ENCODE measurements around the gene OGFOD3. TPM values are rescaled to one million over a fixed set of nuclear protein-coding genes. Genes with fewer than 3 reads are reported as not detected.
"Not testable (repeated sequence)": the region's sequence is repeated elsewhere in the genome, so short reads cannot be mapped to it uniquely, and the experiment has no call there.

The OGFOD3 gene, protein sequence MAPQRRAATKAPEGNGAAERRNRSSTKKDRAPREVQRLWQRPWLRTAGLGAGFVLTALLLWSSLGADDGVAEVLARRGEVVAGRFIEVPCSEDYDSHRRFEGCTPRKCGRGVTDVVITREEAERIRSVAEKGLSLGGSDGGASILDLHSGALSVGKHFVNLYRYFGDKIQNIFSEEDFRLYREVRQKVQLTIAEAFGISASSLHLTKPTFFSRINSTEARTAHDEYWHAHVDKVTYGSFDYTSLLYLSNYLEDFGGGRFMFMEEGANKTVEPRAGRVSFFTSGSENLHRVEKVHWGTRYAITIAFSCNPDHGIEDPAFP
- 10 to 100 TPM; 25.5 to 30.0 (median 29.3) TPM for polyA plus RNA-seq (ENCODE audit: insufficient read length in 3 of 3)
- long read RNA-seq, donor 1, full-length matches to known transcripts: 16 of 16 reads
- long read RNA-seq, donor 1, partial matches to known transcripts: 0 of 16 reads
- long read RNA-seq, donor 1, other reads (novel, unspliced or antisense): 0 of 16 reads
- long read RNA-seq, donor 2, full-length matches to known transcripts: 16 of 16 reads
- long read RNA-seq, donor 2, partial matches to known transcripts: 0 of 16 reads
- long read RNA-seq, donor 2, other reads (novel, unspliced or antisense): 0 of 16 reads
- long read RNA-seq, donor 3, full-length matches to known transcripts: 14 of 20 reads
- long read RNA-seq, donor 3, partial matches to known transcripts: 6 of 20 reads
- long read RNA-seq, donor 3, other reads (novel, unspliced or antisense): 0 of 20 reads
- long read RNA-seq, donor 4, full-length matches to known transcripts: 13 of 23 reads
- long read RNA-seq, donor 4, partial matches to known transcripts: 10 of 23 reads
- long read RNA-seq, donor 4, other reads (novel, unspliced or antisense): 0 of 23 reads
- long read RNA-seq, donor 5, full-length matches to known transcripts: 9 of 9 reads
- long read RNA-seq, donor 5, partial matches to known transcripts: 0 of 9 reads
- long read RNA-seq, donor 5, other reads (novel, unspliced or antisense): 0 of 9 reads
- long read RNA-seq, donor 6, full-length matches to known transcripts: 14 of 14 reads
- long read RNA-seq, donor 6, partial matches to known transcripts: 0 of 14 reads
- long read RNA-seq, donor 6, other reads (novel, unspliced or antisense): 0 of 14 reads
- long read RNA-seq, donor 7, full-length matches to known transcripts: 21 of 26 reads
- long read RNA-seq, donor 7, partial matches to known transcripts: 5 of 26 reads
- long read RNA-seq, donor 7, other reads (novel, unspliced or antisense): 0 of 26 reads
- long read RNA-seq, donor 8, full-length matches to known transcripts: 9 of 9 reads
- long read RNA-seq, donor 8, partial matches to known transcripts: 0 of 9 reads
- long read RNA-seq, donor 8, other reads (novel, unspliced or antisense): 0 of 9 reads
- long read RNA-seq, donor 9, full-length matches to known transcripts: 31 of 31 reads
- long read RNA-seq, donor 9, partial matches to known transcripts: 0 of 31 reads
- long read RNA-seq, donor 9, other reads (novel, unspliced or antisense): 0 of 31 reads
- long read RNA-seq, donor 10, full-length matches to known transcripts: 19 of 19 reads
- long read RNA-seq, donor 10, partial matches to known transcripts: 0 of 19 reads
- long read RNA-seq, donor 10, other reads (novel, unspliced or antisense): 0 of 19 reads
- long read RNA-seq, donor 11, full-length matches to known transcripts: 18 of 18 reads
- long read RNA-seq, donor 11, partial matches to known transcripts: 0 of 18 reads
- long read RNA-seq, donor 11, other reads (novel, unspliced or antisense): 0 of 18 reads
- long read RNA-seq, donor 12, full-length matches to known transcripts: 20 of 33 reads
- long read RNA-seq, donor 12, partial matches to known transcripts: 13 of 33 reads
- long read RNA-seq, donor 12, other reads (novel, unspliced or antisense): 0 of 33 reads
- long read RNA-seq, donor 13, full-length matches to known transcripts: 12 of 12 reads
- long read RNA-seq, donor 13, partial matches to known transcripts: 0 of 12 reads
- long read RNA-seq, donor 13, other reads (novel, unspliced or antisense): 0 of 12 reads
- long read RNA-seq, donor 14: 0 reads
- long read RNA-seq, donor 15: 0 reads
- long read RNA-seq, donor 16, full-length matches to known transcripts: 19 of 25 reads
- long read RNA-seq, donor 16, partial matches to known transcripts: 6 of 25 reads
- long read RNA-seq, donor 16, other reads (novel, unspliced or antisense): 0 of 25 reads

DNA sequence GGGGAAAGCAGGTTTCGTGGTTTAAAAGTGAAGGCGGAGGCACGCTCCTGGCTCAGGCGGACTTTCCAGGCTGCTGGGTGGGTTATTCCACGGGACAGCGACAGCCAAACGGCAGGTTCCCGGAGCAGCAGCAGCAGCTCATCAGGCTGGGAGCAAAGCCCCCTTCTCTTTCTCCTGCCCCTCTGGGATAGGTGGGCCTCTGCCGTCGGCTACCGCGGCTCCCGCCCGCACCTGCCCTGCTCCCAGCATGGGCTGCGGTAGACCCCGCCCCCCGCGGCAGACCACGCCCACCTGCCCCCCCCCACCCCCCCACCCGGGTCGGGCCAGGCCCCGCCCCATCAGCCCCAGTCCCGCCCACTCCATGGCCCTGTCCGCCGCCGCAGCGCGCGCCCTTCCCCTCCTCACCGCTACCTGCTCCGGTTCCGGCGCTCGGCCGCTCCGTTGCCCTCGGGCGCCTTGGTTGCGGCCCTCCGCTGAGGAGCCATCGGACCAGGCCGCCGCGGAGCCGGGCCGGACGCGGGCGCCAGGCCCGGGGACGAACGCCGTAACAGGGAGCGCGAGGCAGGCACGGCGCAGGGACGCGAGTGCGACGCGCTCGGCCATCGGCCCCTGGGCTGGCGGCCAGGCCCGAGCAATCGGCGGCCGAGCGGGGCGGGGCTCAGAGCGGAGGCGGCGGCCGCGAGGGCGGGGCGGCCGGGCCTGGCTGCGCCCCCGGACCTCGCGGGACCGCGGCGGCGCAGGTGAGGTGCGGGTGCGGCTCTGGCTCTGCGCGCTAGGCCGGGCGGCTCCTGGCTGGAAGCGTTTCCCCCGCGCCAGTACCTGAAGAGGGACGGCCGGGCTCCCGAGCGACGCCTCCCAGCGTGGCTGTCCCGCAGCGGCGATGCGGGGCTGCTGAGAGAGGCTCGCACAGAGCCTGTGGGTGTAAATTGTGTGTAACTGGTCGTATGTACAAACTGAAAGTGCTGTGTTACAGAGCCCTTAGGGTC, at the start of gene OGFOD3, which contains the start of gene HEXD:
OGFOD3 (minus strand) TSS at position 586 of the 986 bp plus-strand sequence; CDS start at position 485, 101 bp downstream.
HEXD (plus strand) TSS at position 347 of the 986 bp plus-strand sequence. CDS start 1,453 bp downstream, outside the sequence.
- DNase-seq: peak; percentile 86

DNA sequence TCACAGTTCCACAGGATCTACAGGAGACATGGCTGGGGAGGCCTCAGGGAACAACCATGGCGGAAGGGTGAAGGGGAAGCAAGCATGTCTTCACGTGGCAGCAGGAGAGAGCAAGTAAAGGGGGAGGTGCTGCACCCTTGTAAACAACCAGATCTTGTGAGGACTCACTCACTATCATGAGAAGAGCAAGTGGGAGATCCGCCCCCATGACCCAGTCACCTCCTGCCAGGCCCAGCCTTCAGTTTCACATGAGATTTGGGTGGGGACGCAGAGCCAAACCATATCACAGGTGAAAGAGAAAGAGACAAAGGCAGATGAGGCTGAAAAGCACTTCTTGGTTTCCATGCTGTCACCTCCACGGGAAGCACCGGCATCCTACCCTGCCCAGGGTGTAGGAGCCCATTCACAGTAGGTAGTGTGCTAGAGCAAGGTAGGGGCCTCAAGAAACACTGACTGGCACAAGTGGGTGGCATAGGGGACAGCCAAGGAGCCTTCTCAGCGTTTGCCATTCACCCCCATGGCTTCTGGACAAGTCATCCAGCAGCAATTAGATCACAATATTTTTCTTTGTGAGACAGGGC, 46.7 kb upstream of the OGFOD3 start:
- no peak for DNase-seq

DNA sequence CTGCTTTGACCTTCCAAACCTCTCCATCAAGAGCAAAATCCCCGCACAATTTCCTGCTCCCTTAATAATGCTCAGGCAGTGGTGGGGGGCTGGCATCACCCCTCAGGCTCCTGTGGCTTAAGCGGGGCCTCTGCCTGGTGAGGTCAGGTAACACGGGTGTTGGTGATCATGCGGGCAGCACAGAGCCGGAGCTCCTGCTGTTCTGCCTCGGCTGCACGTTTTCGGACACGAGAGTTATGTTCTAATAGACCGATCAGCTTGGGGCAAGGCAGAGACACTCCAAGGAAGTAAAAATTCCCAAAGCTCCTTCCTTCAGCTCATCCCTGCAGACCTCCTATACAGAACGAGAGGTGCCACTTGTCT, 46.2 kb upstream of the OGFOD3 start:
- DNase-seq: no peak

DNA sequence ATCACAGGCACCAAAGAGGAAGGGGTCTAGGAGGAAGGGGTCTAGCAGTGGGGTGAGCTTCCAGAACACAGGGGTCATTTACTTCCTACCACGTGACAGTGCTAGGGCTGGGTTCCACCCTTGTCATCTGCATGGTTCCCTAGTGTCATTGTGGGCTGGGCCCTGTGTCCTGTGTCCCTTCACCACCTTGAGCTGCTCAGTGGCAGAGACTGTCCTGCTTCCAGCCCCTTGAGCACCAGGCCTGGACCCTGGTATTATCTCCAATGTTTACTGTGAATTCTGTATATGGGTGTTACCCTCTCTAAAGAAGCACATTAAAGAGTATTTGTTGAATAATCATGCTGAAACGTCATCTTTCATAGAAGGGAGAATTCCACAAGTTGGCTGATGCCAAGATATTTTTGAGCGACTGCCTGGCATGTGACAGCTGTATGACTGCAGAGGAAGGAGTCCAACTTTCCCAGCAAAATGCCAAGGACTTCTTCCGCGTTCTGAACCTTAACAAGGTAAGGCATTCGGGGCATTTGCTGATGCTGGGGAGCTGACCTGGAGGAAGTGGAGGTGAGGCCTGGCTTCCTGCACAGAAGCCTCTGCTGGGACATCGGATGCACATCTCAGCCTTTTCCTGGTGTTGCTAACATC, 45.7 kb upstream of the OGFOD3 start:
- no peak for DNase-seq

DNA sequence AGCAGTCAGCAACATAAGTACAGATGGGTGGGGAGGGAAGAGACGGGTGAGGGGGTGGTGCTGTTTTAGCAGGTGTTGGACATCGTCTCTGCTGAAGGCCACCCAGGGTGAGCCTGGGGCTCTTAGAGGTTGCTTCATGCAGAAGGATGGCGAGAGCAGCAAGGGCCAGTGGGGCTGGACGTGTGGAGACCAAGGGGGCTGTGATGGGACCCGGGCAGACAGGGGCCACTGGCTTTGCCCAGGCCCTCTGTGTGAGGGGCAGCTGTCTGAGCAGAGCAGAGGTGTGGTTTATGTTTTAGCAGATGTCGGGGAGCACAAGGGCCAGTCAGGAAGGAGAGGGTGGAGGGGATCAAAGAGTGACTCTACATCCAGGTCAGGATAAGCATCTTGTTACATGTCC, 45.0 kb upstream of the OGFOD3 start:
- DNase-seq: no peak

DNA sequence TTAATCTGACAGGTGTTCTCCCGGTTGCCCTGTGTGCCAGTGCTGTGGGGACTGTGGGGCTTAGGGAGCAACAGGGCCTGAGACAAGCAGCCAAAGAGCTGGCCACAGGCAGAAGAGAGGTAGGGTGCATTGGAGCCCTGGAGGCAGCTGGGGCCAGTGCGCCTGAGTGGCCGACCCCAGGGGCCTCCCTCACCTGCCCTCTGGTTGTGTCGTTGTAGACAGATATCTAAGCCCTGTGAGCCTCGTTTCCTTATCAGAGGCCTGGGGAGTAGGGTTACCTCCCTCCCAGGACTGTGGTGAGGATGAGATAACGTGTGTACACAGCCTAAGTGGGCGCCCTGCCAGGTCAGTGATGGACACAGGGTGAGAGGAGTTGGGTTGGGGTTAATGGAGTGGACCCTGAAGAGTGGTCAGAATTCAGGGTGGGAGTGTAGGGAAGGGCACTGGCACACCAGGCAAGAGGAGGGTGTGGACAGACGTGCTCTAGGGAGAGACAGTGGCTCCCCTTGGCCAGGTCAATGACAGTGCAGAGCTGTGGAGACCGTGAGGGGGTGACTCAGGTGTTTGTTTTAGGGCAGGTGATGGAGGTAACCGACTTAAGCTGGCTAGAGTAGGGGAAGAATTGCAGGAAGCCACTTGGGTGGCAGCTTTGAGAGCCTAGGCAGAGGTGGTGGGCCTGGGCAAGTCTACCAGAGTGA, 43.6 kb upstream of the OGFOD3 start:
- DNase-seq: no peak

DNA sequence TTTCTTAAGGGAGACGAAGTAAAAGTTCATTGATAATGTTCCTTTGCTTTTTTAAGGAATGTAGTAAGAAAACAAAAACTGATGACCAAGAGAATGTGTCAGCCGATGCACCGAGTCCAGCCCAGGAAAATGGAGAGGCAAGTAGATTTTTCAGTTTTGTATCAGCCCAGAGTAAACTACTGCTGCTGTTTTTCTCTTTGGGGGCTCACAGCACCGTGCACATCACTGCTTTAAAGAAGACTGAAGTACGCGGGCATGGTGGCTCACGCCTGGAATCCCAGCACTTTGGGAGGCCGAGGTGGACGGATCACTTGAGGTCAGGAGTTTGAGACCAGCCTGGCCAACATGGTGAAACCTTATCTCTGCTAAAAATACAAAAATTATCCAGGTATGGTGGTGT, 41.5 kb upstream of the OGFOD3 start:
- not testable (repeated sequence) for DNase-seq

DNA sequence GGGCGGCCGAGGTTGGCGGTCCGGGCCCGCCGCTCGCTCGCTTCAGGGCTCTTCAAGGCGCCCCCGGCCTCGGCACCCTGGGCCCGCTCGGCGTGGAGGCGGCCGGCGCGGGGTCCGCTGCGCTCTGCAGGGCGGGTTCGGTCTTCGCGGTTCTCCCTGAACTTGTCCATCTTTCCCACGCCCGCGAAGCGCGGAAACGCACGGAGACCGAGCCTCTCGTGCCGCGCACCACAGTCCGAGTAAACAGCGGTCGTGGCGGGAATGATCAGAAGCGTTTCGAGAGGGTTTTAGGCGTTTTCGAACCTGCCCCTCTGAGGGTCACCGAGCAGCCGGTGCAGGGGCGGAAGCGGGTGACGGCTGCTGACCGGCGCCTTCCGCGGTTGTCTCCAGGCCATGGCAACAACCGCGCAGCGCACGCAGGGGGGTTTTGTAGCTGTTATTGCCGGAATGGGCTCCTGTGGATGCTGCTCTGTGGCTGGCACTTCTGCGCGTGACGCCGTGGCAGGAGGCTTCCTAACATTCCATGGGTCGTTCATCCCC, 40.6 kb upstream of the OGFOD3 start:
- DNase-seq: no peak

DNA sequence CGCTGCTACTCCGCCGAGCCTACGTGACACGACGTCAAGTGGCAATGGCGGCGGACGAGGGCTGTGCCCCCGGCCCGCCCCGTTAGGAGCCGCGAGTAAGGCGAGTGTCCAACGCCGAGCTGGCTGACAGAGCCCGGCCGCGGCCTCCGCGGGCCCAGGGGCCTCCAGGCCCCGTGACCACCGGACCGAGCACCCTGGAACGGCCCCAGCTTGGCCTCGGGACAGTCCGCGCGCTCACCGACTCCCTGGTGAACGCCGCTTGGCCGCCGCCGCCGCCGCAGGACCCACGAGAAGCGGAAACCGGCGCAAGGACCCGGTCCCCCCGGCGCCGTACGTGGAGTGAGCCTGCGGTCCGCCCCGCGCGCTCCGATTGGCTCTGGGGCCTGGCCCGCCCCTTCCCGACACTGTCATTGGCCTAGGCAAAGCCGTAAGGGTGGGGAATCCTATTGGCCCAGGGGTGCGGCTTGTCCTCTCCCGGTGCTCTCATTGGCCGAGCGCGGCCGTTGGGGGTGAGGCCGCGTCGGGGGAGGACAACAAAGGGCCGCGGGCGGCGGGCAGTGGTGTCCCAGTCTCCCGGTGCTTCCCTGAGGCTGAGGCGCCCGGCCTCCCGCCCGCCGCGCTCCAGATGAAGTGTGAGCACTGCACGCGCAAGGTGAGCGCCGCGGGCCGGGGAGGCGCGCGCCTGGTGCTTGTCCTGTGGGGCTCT, 39.9 kb upstream of the OGFOD3 start, which contains the start of gene NARF:
NARF (plus strand) TSS at position 563 of the 706 bp plus-strand sequence; CDS start at position 626, 63 bp downstream.
- DNase-seq: peak; percentile 98

DNA sequence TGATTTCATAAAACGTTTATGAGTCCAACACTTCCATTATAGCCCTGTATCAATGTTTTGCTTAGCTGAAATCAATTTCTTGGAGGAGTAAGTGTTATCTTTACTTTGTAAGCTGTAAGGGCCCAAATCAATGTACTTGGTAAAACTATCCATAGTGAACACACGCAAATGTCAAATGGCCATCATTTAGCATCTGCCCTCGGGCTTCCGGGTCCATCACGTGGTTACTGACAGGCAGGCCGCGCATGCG, 39.5 kb upstream of the OGFOD3 start:
- DNase-seq: no peak

DNA sequence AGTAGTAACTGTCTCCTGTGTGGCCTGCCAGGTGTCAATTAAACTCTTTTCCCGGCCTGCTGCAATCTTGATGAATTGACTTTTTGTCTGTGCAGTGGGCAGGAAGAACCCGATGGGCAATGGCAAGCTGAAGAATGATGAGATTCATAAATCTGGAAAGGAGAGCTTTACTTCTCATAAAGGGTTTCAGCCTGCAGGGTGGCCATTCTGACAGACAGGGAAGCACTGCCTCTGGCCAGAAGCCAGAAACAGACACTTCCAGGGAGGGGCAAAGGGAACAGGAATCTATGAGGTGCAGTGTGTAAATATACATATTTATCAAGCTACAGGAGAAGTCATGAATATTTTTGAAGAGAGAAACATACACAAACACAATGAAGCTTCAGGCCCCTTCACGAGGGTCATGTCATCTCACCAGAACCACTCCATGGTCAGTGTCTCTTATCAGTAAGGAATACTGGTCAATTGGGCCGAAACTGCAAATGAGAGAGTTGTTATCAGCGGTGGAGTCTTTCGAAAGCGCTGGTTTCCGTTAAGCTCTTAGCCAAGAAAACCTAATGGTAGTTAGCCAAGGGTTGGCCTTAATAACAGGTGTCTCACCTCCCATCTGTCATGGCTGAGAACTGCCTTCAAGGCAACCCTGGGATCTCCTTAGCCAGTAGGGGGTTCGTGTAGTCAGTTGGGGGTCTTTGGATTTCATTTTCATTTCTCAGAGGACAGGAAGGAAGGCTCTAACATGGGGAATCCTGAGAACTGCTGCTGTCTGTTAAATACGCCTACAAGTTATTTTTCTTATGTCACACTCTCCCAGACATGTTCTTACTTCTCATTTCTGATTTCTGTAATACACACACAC, 38.9 kb upstream of the OGFOD3 start:
- DNase-seq: no peak

DNA sequence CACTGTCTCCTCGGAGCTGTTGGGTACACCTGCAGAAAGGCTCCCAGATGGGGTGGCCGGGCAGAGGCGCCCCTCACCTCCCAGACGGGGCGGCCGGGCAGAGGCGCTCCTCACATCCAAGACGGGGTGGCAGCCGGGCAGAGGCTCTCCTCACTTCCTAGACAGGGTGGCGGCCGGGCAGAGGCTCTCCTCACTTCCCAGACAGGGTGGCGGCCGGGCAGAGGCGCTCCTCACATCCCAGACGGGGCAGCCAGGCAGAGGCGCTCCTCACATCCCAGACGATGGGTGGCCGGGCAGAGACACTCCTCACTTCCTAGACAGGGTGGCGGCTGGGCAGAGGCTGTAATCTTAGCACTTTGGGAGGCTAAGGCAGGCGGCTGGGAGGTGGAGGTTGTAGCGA, 35.3 kb upstream of the OGFOD3 start:
- DNase-seq: not testable (repeated sequence)

DNA sequence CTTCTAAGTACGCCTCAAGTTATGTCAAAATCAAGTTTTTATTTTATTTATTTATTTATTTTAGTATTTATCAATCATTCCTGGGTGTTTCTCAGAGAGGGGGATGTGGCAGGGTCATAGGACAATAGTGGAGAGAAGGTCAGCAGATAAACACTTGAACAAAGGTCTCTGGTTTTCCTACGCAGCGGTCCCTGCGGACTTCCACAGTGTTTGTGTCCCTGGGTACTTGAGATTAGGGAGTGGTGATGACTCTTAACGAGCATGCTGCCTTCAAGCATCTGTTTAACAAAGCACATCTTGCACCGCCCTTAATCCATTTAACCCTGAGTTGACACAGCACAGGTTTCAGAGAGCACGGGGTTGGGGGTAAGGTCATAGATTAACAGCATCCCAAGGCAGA, 34.8 kb upstream of the OGFOD3 start:
- DNase-seq: not testable (repeated sequence)

DNA sequence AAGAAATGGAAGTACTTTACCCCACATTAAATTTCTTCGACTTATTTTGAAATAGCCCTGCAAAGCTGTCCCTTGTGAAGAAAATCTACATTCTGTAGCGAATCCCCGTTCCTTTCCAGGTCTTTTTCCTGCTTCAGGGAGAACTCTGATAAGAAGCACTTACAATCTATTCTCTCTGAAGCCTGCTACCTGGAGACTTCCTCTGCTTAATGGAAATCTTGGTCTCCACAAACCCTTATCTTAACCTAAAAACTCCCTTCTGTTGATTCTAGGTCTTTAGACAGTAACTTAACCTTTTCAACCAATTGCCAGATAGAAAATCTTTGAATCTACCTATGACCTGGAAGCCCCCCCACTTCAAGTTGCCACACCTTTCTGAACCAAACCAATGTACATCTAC, 33.8 kb upstream of the OGFOD3 start:
- no peak for DNase-seq
